Measurements from ENCODE around the gene SLC6A9. TPM values are rescaled to one million over a fixed set of nuclear protein-coding genes. Genes with fewer than 3 reads are reported as not detected.
A peak's percentile ranks its signal among the peaks of the same experiment; 100 is the strongest.

SLC6A9 gene
- total RNA-seq, 1 experiment from 2014 or later: 12.8 TPM

DNA sequence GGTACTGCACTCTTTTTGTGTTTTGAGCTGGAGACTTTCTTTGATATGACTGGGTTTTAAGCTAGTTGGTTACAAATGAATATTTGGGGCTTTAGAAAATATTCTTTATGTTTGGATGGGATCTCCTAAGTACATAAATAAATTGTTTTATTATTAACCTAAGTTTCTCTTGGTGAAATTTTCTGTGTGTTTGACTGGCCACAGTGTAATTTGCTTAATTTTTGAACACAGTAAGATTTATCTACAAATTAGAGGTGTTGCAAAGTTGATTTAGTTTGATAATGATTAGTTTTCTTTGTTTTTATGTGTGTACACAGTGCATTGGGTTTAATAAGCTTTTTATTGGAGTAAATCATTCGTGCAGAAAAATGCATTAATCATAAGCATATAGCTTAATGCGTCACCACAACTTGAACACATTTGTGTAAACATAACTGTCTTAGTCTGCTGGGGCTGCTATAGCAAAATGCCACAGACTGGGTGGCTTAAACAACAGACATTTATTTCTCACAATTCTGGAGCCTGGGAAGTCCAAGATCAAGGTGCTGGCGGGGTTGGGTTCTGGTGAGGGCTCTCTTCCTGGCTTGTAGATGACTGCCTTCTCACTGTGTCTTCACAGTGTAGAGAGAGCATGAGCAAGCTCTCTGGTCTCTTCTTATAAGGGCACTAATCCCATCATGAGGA is 17.4 kb upstream of the SLC6A9 start:
- Histone ChIP-seq H2AFZ (ENCODE audit: low read depth, low read length, poor library complexity, severe bottlenecking) (peak overlapping the region; percentile 16), H3K27me3 (ENCODE audit: insufficient read depth, low read length) (no peaks in the 10 kb centered on the region), H4K20me1 (ENCODE audit: insufficient read depth) (no peaks in the 10 kb centered on the region), H3K27ac (ENCODE audit: low read depth, low read length) (no peak overlapping the region), H3K79me2 (ENCODE audit: insufficient read depth, low read length) (no peaks in the 10 kb centered on the region), H3K4me2 (ENCODE audit: low read length) (peak overlapping the region; percentile 2), H3K36me3 (ENCODE audit: control insufficient read depth in 1 of 2, insufficient read depth in 2 of 2, low read length in 2 of 2) (no peaks in the 10 kb centered on the region), H3K4me3 (replicated peaks in 1 of 2; ENCODE audit: low read depth in 1 of 2, low read length in 2 of 2) (no peak overlapping the region), H3K9me3 (ENCODE audit: control insufficient read depth in 1 of 2, insufficient read depth in 1 of 2, low read depth in 1 of 2, low read length in 2 of 2) (no peaks in the 10 kb centered on the region), H3K4me1 (ENCODE audit: control insufficient read depth in 1 of 2, insufficient read depth in 2 of 2, low read length in 2 of 2) (peaks cover 2 to 18% of the 10 kb centered on the region in 2 experiments; a peak in 3 of 4 replicates), H3K9me2 (ENCODE audit: insufficient read depth) (no peaks in the 10 kb centered on the region), H3K9ac (ENCODE audit: low read length) (no peak overlapping the region)
- intact Hi-C loops (cut with micrococcal nuclease): loop anchor here (5.0 to 10.0 kb wide), 2 partner anchors 116 to 594 kb away; partner anchors contain the start of genes ARTN and HYI
- no peak for TF ChIP-seq CBX3 (IDR thresholded peaks at IDR 0.05; ENCODE audit: low read depth)
- no peak for TF ChIP-seq EGR1 (IDR thresholded peaks at IDR 0.05; ENCODE audit: low read depth)
- TF ChIP-seq TCF7L2 (IDR thresholded peaks at IDR 0.05; ENCODE audit: borderline replicate concordance, extremely low read depth, insufficient read depth, insufficient read length): no peak
- TF ChIP-seq CEBPB (IDR thresholded peaks at IDR 0.05; ENCODE audit: low read depth): no peak
- TF ChIP-seq SRF (IDR thresholded peaks at IDR 0.05; ENCODE audit: low read depth): no peak
- TF ChIP-seq ZFX (IDR thresholded peaks at IDR 0.05): no peak
- TF ChIP-seq, protein P1, sequence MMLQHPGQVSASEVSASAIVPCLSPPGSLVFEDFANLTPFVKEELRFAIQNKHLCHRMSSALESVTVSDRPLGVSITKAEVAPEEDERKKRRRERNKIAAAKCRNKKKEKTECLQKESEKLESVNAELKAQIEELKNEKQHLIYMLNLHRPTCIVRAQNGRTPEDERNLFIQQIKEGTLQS (IDR thresholded peaks at IDR 0.05): no peak
- TF ChIP-seq SP1 (IDR thresholded peaks at IDR 0.05; ENCODE audit: low read depth): no peak
- RAD21 ChIA-PET (ENCODE audit: low non-redundant PET in 1 of 2, low total read pairs in 2 of 2, uncharacterized antibody in 2 of 2, unreplicated experiment in 2 of 2): interaction anchor here (0.6 to 1.7 kb wide), 10 partner anchors 39 to 822 kb away, joined by 3 to 6 read pairs (median 4); no protein-coding TSS in a partner anchor
- POLR2A ChIA-PET: interaction anchor here (0.6 to 1.2 kb wide), 2 partner anchors 15 to 113 kb away, joined by 3 read pairs; no protein-coding TSS in a partner anchor
- ATAC-seq: no peak
- CTCF ChIA-PET: interaction anchor here (0.6 to 2.9 kb wide), 25 partner anchors 8 to 567 kb away, joined by 3 to 42 read pairs (median 4); partner anchors contain the start of genes ATP6V0B, CCDC24, DMAP1 and ST3GAL3
- BruUV-seq (replicated peaks): no TSS peak
- no peak for DNase-seq (ENCODE audit: low read depth, low spot score)

DNA sequence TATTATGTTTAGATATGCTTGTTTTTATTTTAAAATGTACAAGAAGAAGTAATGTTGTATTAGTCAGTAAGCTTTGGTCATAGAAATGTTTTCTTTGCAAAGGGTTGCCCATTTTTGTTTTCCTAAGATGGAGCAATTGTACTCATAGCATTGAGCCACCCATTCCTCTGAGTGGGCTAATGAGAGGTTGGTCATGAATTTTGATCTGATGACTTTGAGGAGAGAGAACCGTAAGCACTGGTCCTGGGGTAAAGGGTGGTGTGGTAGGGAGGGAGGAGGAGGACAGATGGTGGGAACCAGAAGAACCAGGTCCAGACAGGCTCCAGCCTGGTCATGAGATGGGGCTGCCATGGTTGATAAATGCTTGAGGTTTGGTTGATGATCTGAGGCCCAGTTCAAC is 15.9 kb upstream of the SLC6A9 start:
- BruUV-seq (replicated peaks): no TSS peak
- Histone ChIP-seq H3K27ac (ENCODE audit: low read depth, low read length) (no peak overlapping the region), H3K36me3 (ENCODE audit: control insufficient read depth in 1 of 2, insufficient read depth in 2 of 2, low read length in 2 of 2) (no peaks in the 10 kb centered on the region), H3K79me2 (ENCODE audit: insufficient read depth, low read length) (no peaks in the 10 kb centered on the region), H3K9me3 (ENCODE audit: control insufficient read depth in 1 of 2, insufficient read depth in 1 of 2, low read depth in 1 of 2, low read length in 2 of 2) (no peaks in the 10 kb centered on the region), H4K20me1 (ENCODE audit: insufficient read depth) (no peaks in the 10 kb centered on the region), H3K4me1 (ENCODE audit: control insufficient read depth in 1 of 2, insufficient read depth in 2 of 2, low read length in 2 of 2) (peaks cover 2 to 22% of the 10 kb centered on the region in 2 experiments; a peak in 3 of 4 replicates), H3K4me2 (ENCODE audit: low read length) (no peak overlapping the region), H3K4me3 (replicated peaks in 1 of 2; ENCODE audit: low read depth in 1 of 2, low read length in 2 of 2) (no peak overlapping the region), H3K27me3 (ENCODE audit: insufficient read depth, low read length) (no peaks in the 10 kb centered on the region), H2AFZ (ENCODE audit: low read depth, low read length, poor library complexity, severe bottlenecking) (peak overlapping the region; percentile 72), H3K9ac (ENCODE audit: low read length) (no peak overlapping the region), H3K9me2 (ENCODE audit: insufficient read depth) (no peaks in the 10 kb centered on the region)
- intact Hi-C loops (cut with micrococcal nuclease): loop anchor here (1.0 to 10.0 kb wide), 4 partner anchors 42 to 592 kb away; partner anchors contain the start of genes ARTN and HYI
- ATAC-seq: no peak
- ChIA-PET RAD21 (ENCODE audit: low non-redundant PET in 1 of 2, low total read pairs in 2 of 2, uncharacterized antibody in 2 of 2, unreplicated experiment in 2 of 2) (interaction anchor here (0.6 to 1.7 kb wide), 6 partner anchors 41 to 397 kb away, joined by 3 to 6 read pairs (median 3); no protein-coding TSS in a partner anchor), POLR2A (interaction anchor here (0.6 to 1.2 kb wide), 2 partner anchors 19 to 108 kb away, joined by 3 read pairs; no protein-coding TSS in a partner anchor), CTCF (interaction anchor here (0.8 to 2.9 kb wide), 17 partner anchors 9 to 340 kb away, joined by 3 to 42 read pairs (median 6); partner anchors contain the start of genes ATP6V0B, CCDC24 and ST3GAL3)
- TF ChIP-seq, protein P1 (IDR thresholded peaks at IDR 0.05): no peak
- TF ChIP-seq RAD21 (IDR thresholded peaks at IDR 0.05; ENCODE audit: low read depth) (no peak), EZH2phosphoT487 (IDR thresholded peaks at IDR 0.05; ENCODE audit: borderline replicate concordance) (no peak)
- no peak for DNase-seq (ENCODE audit: low read depth, low spot score)

Measured in HCT116 (cell line).